ENCODE data around the gene TSPAN6. TPM values are rescaled to one million over a fixed set of nuclear protein-coding genes. Genes with fewer than 3 reads are reported as not detected.

The TSPAN6 gene
- total RNA-seq, 1 experiment from 2014 or later = 7.2 TPM

DNA sequence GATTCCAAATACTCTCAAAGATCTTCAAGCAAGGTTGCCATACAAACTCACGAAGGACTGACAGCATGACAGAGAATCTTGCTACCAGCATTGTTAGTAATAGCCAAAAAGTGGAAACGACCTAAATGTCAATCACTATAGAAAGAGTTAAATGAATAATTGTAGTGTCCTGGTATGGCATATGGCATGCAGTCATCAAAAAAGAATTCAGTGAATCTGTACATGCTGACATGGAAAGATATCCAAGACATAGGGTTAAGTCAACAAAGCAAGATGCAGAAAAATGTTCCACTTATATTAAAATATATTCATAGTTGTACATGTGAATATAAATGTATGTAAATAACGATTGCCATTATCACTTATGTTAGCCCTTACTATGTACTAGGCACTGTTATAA, 45.0 kb upstream of the TSPAN6 start:
- CTCF ChIA-PET = no interaction called here
- no TSS peak for BruUV-seq (replicated peaks)
- Histone ChIP-seq H3K27ac (ENCODE audit: low read length) (no peak overlapping the region), H3K27me3 (ENCODE audit: control insufficient read depth, insufficient read depth, low read length) (no peaks in the 10 kb centered on the region), H3K4me1 (ENCODE audit: control insufficient read depth, insufficient read depth, low read length) (no peaks in the 10 kb centered on the region), H3K4me3 (ENCODE audit: low read depth in 2 of 2, low read length in 2 of 2) (no peak overlapping the region), H3K9me3 (ENCODE audit: control insufficient read depth, insufficient read depth, low read depth, low read length) (no peaks in the 10 kb centered on the region), H3K36me3 (ENCODE audit: control insufficient read depth, insufficient read depth, low read length) (no peaks in the 10 kb centered on the region)
- POLR2A ChIA-PET = no interaction called here
- intact Hi-C loops (cut with micrococcal nuclease; ENCODE audit: unreplicated experiment) = no loop called here
- in situ Hi-C loops (cut with HindIII; ENCODE audit: low pct_unique_long_range_greater_than_20kb, low sequenced_read_pairs) = no loop called here
- DNase-seq (ENCODE audit: low read depth, low spot score) (no peak), ATAC-seq (no peak)
- TF ChIP-seq SIN3A (IDR thresholded peaks at IDR 0.05; ENCODE audit: borderline replicate concordance, insufficient read depth, low read depth, low read length) (no peak), TCF7L2 (IDR thresholded peaks at IDR 0.05; ENCODE audit: low read depth, low read length) (no peak), POLR2AphosphoS5 (IDR thresholded peaks at IDR 0.05; ENCODE audit: low read depth, low read length) (no peak)
- TF ChIP-seq, protein P1, sequence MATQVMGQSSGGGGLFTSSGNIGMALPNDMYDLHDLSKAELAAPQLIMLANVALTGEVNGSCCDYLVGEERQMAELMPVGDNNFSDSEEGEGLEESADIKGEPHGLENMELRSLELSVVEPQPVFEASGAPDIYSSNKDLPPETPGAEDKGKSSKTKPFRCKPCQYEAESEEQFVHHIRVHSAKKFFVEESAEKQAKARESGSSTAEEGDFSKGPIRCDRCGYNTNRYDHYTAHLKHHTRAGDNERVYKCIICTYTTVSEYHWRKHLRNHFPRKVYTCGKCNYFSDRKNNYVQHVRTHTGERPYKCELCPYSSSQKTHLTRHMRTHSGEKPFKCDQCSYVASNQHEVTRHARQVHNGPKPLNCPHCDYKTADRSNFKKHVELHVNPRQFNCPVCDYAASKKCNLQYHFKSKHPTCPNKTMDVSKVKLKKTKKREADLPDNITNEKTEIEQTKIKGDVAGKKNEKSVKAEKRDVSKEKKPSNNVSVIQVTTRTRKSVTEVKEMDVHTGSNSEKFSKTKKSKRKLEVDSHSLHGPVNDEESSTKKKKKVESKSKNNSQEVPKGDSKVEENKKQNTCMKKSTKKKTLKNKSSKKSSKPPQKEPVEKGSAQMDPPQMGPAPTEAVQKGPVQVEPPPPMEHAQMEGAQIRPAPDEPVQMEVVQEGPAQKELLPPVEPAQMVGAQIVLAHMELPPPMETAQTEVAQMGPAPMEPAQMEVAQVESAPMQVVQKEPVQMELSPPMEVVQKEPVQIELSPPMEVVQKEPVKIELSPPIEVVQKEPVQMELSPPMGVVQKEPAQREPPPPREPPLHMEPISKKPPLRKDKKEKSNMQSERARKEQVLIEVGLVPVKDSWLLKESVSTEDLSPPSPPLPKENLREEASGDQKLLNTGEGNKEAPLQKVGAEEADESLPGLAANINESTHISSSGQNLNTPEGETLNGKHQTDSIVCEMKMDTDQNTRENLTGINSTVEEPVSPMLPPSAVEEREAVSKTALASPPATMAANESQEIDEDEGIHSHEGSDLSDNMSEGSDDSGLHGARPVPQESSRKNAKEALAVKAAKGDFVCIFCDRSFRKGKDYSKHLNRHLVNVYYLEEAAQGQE (IDR thresholded peaks at IDR 0.05; ENCODE audit: insufficient read depth in 1 of 2, low read depth in 2 of 2, low read length in 1 of 2) = no peak
- TF ChIP-seq, protein P2, sequence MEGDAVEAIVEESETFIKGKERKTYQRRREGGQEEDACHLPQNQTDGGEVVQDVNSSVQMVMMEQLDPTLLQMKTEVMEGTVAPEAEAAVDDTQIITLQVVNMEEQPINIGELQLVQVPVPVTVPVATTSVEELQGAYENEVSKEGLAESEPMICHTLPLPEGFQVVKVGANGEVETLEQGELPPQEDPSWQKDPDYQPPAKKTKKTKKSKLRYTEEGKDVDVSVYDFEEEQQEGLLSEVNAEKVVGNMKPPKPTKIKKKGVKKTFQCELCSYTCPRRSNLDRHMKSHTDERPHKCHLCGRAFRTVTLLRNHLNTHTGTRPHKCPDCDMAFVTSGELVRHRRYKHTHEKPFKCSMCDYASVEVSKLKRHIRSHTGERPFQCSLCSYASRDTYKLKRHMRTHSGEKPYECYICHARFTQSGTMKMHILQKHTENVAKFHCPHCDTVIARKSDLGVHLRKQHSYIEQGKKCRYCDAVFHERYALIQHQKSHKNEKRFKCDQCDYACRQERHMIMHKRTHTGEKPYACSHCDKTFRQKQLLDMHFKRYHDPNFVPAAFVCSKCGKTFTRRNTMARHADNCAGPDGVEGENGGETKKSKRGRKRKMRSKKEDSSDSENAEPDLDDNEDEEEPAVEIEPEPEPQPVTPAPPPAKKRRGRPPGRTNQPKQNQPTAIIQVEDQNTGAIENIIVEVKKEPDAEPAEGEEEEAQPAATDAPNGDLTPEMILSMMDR (IDR thresholded peaks at IDR 0.05) = no peak

DNA sequence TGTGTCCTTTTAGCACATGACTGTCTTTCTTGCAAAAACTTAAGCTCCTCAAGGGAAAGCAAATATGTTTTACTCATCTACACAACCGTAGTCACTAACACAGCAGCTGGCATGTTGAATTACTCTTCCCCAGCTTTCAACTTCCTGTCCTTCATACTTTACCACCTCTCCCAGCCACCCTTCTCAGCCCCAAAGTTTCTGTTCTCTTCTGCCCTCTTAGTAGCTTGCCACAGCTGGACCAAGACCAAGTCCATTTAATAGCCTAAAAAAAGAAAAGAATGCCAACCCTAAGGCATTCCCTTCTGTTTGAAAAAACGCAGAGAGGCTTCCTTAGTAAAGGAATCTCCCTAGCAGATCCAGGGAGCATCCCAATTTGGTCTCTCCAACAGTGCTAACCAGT, 44.1 kb upstream of the TSPAN6 start:
- Histone ChIP-seq H3K4me1 (ENCODE audit: control insufficient read depth, insufficient read depth, low read length) (no peaks in the 10 kb centered on the region), H3K9me3 (ENCODE audit: control insufficient read depth, insufficient read depth, low read depth, low read length) (no peaks in the 10 kb centered on the region), H3K4me3 (ENCODE audit: low read depth in 2 of 2, low read length in 2 of 2) (no peak overlapping the region), H3K27me3 (ENCODE audit: control insufficient read depth, insufficient read depth, low read length) (no peaks in the 10 kb centered on the region), H3K36me3 (ENCODE audit: control insufficient read depth, insufficient read depth, low read length) (no peaks in the 10 kb centered on the region), H3K27ac (ENCODE audit: low read length) (no peak overlapping the region)
- intact Hi-C loops (cut with micrococcal nuclease; ENCODE audit: unreplicated experiment) (no loop called here), in situ Hi-C loops (cut with HindIII; ENCODE audit: low pct_unique_long_range_greater_than_20kb, low sequenced_read_pairs) (no loop called here)
- TF ChIP-seq SIN3A (IDR thresholded peaks at IDR 0.05; ENCODE audit: borderline replicate concordance, insufficient read depth, low read depth, low read length) (no peak), POLR2AphosphoS5 (IDR thresholded peaks at IDR 0.05; ENCODE audit: low read depth, low read length) (no peak), TCF7L2 (IDR thresholded peaks at IDR 0.05; ENCODE audit: low read depth, low read length) (no peak)
- TF ChIP-seq, protein P1 (IDR thresholded peaks at IDR 0.05; ENCODE audit: insufficient read depth in 1 of 2, low read depth in 2 of 2, low read length in 1 of 2) = no peak
- TF ChIP-seq, protein P2 (IDR thresholded peaks at IDR 0.05) = no peak
- BruUV-seq (replicated peaks) = no TSS peak
- CTCF ChIA-PET = interaction anchor here (1.1 kb wide), 1 partner anchor 88 kb away, joined by 4 read pairs; no protein-coding TSS in a partner anchor
- ATAC-seq = no peak
- DNase-seq (ENCODE audit: low read depth, low spot score) = no peak
- POLR2A ChIA-PET = no interaction called here
